Measurements from ENCODE around the gene NUPR1. TPM values are rescaled to one million over a fixed set of nuclear protein-coding genes. Genes with fewer than 3 reads are reported as not detected.

NUPR1 gene
- total and polyA plus RNA-seq, 4 experiments from 2014 or later, result not detected

DNA sequence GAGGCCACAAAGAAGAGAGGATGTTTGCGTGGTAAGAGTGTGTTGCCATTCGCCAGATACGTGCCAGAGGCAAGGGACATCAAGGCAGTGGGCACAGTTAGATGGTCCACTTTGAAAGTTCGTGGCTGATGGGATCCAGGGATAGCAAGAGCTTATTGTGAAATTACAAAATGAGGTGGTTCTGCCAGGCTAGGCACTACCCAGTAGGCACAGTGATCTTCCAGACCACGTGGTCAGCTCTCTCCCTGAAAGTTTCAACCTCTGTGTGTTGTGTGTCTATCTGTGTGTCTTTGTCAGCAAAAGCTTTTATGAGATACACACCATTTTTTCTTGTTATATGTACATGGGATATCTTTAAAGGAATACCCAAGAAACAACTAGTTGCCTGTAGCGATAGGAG, 24.4 kb upstream of the NUPR1 start:
- intact Hi-C loops (cut with micrococcal nuclease), result loop anchor here (5.0 kb wide), 1 partner anchor 41 kb away; no protein-coding TSS in a partner anchor

DNA sequence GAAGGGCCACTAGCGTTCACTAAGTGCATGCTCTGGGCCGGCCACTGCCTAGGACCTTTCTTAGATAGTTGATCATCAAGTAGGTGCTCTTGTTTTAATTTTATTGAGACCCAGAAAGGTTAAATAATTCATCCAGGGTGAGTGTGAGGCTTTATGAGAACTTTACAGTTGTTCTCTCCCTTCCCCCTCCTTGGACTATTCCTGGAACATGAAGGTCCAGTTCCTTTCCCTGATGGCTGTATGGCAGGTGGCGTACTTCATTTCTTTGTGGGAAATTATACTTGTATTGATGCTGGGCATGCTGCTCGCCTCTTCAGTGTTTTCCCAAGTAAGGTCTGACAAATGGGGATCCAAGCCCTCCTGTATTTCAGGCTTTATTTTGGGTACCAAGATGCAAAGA, 23.4 kb upstream of the NUPR1 start:
- Mint-ChIP-seq H3K27ac (no peak overlapping the region), H3K27me3 (no peaks in the 10 kb centered on the region), H3K36me3 (peaks cover 40 to 47% of the 10 kb centered on the region in 2 donors), H3K4me3 (no peak overlapping the region), H3K9me3 (peaks cover 0 to 7% (median 2%) of the 10 kb centered on the region in 8 donors), H3K4me1 (peaks cover 16 to 44% (median 25%) of the 10 kb centered on the region in 4 donors)
- peaks cover 16% of the 10 kb centered on the region for H3K36me3 ChIP-seq (ENCODE audit: insufficient read depth, low read length)
- intact Hi-C loops (cut with micrococcal nuclease), result loop anchor here (5.0 kb wide), 1 partner anchor 40 kb away; no protein-coding TSS in a partner anchor
- H3K27ac ChIP-seq (ENCODE audit: low read depth, low read length), result no peak overlapping the region
- POLR2A ChIA-PET (ENCODE audit: partially characterized antibody), result no interaction called here
- DNase-seq, result no peak
- no peaks in the 10 kb centered on the region for H3K27me3 ChIP-seq (ENCODE audit: insufficient read depth, low read length)
- CTCF ChIA-PET (ENCODE audit: partially characterized antibody), result no interaction called here
- peaks cover 0 to under 1% of the 10 kb centered on the region in 2 donors for H3K9me3 ChIP-seq (ENCODE audit: control insufficient read depth in 1 of 2, low read length in 2 of 2)
- H3K4me1 ChIP-seq (ENCODE audit: insufficient read depth, low read length), result no peaks in the 10 kb centered on the region
- H3K4me3 ChIP-seq (ENCODE audit: low read length in 2 of 2), result no peak overlapping the region

More for the DNA sequence above, 24.4 kb upstream of the NUPR1 start:
- H3K9me3 ChIP-seq (ENCODE audit: control insufficient read depth in 1 of 2, low read length in 2 of 2), result peaks cover 0 to 3% of the 10 kb centered on the region in 2 donors
- Mint-ChIP-seq H3K4me1 (peaks cover 19 to 44% (median 26%) of the 10 kb centered on the region in 4 donors), H3K4me3 (no peak overlapping the region), H3K27me3 (no peaks in the 10 kb centered on the region), H3K27ac (peak overlapping the region in 2 of 7 donors; percentile 68 to 85), H3K36me3 (peaks cover 39 to 48% of the 10 kb centered on the region in 2 donors), H3K9me3 (peaks cover 0 to 9% (median 4%) of the 10 kb centered on the region in 8 donors)
- ChIA-PET POLR2A (ENCODE audit: partially characterized antibody) (no interaction called here), CTCF (ENCODE audit: partially characterized antibody) (no interaction called here)
- H3K27ac ChIP-seq (ENCODE audit: low read depth, low read length), result no peak overlapping the region
- H3K4me3 ChIP-seq (ENCODE audit: low read length in 2 of 2), result no peak overlapping the region
- H3K27me3 ChIP-seq (ENCODE audit: insufficient read depth, low read length), result no peaks in the 10 kb centered on the region
- no peak for DNase-seq
- no peaks in the 10 kb centered on the region for H3K4me1 ChIP-seq (ENCODE audit: insufficient read depth, low read length)
- H3K36me3 ChIP-seq (ENCODE audit: insufficient read depth, low read length), result peaks cover 11% of the 10 kb centered on the region

DNA sequence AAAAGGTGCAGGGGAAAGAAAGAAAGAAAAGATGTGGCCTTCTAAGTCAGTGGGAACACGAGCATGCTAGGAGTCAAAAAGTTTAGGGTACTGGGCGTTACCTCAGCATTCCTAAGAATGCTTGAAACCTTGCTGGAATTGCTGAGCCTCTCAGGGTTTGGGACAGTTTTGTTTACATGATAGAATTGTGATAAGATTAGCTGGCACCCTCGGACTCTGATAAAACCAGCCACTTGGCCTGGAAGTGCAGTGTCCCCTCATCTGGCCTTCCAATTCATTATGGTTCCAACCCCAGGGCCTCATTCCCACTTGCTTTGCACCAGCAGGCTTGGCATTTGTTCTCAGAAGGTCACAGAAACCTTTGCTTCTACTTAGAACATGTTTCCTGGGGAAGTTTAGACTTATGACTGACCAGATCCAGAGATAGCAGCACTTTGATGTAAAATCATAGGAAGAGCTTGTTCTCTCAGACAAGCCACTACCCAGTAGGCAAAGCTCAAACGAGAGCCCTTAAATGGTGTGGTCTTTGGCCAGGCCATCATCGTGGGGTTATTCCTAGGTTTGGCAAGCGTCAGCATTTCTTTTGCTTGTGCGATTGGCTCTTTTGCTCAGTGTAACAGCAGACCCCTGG, 22.9 kb upstream of the NUPR1 start:
- Histone ChIP-seq H3K36me3 (ENCODE audit: insufficient read depth, low read length) (peaks cover 21% of the 10 kb centered on the region), H3K4me3 (ENCODE audit: low read length in 2 of 2) (no peak overlapping the region), H3K9me3 (ENCODE audit: control insufficient read depth in 1 of 2, low read length in 2 of 2) (no peaks in the 10 kb centered on the region), H3K27me3 (ENCODE audit: insufficient read depth, low read length) (no peaks in the 10 kb centered on the region), H3K4me1 (ENCODE audit: insufficient read depth, low read length) (peaks cover 5% of the 10 kb centered on the region), H3K27ac (ENCODE audit: low read depth, low read length) (no peak overlapping the region)
- Mint-ChIP-seq H3K4me3 (no peak overlapping the region), H3K27me3 (no peaks in the 10 kb centered on the region), H3K36me3 (peaks cover 43 to 49% of the 10 kb centered on the region in 2 donors), H3K4me1 (peaks cover 18 to 49% (median 26%) of the 10 kb centered on the region in 4 donors), H3K9me3 (peaks cover 0 to 7% (median 2%) of the 10 kb centered on the region in 8 donors), H3K27ac (peak overlapping the region in 3 of 7 donors; percentile 17 to 53 (median 22))
- POLR2A ChIA-PET (ENCODE audit: partially characterized antibody), result no interaction called here
- intact Hi-C loops (cut with micrococcal nuclease), result loop anchor here (5.0 kb wide), 1 partner anchor 39 kb away; no protein-coding TSS in a partner anchor
- CTCF ChIA-PET (ENCODE audit: partially characterized antibody), result no interaction called here
- no peak for DNase-seq

DNA sequence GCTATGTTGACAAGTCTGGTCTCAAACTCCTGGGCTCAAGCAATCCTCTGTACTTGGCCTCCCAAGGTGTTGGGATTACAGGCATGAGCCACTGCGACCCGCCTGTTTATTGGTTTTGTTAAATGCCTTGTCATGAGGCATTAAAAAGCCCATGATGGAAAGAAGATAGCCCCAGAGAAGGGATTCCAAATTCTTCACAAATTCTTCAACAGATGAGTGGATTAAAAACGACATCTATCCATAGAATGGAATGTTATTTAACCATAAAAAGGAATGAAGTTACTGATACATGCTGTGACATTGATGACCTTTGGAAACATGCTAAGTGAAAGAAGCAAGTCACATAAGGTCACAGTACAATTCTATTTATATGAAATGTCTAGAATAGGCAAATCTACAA, 19.7 kb upstream of the NUPR1 start:
- H3K9me3 Mint-ChIP-seq, result no peaks in the 10 kb centered on the region
- DNase-seq, result no peak
- H3K9me3 ChIP-seq (ENCODE audit: control insufficient read depth in 1 of 2, low read length in 2 of 2), result no peaks in the 10 kb centered on the region
- ChIA-PET CTCF (ENCODE audit: partially characterized antibody) (no interaction called here), POLR2A (ENCODE audit: partially characterized antibody) (no interaction called here)
- peaks cover 23% of the 10 kb centered on the region for H3K4me1 ChIP-seq (ENCODE audit: insufficient read depth, low read length)
- H3K27me3 ChIP-seq (ENCODE audit: insufficient read depth, low read length), result no peaks in the 10 kb centered on the region
- H3K4me3 ChIP-seq (ENCODE audit: low read length in 2 of 2), result no peak overlapping the region
- H3K36me3 ChIP-seq (ENCODE audit: insufficient read depth, low read length), result peaks cover 20% of the 10 kb centered on the region
- H3K36me3 Mint-ChIP-seq, result peaks cover 30 to 41% of the 10 kb centered on the region in 2 donors
- H3K27ac Mint-ChIP-seq, result no peak overlapping the region
- H3K27me3 Mint-ChIP-seq, result no peaks in the 10 kb centered on the region
- H3K4me1 Mint-ChIP-seq, result peaks cover 27 to 61% (median 37%) of the 10 kb centered on the region in 4 donors
- no peak overlapping the region for H3K27ac ChIP-seq (ENCODE audit: low read depth, low read length)
- intact Hi-C loops (cut with micrococcal nuclease), result no loop called here
- H3K4me3 Mint-ChIP-seq, result no peak overlapping the region

DNA sequence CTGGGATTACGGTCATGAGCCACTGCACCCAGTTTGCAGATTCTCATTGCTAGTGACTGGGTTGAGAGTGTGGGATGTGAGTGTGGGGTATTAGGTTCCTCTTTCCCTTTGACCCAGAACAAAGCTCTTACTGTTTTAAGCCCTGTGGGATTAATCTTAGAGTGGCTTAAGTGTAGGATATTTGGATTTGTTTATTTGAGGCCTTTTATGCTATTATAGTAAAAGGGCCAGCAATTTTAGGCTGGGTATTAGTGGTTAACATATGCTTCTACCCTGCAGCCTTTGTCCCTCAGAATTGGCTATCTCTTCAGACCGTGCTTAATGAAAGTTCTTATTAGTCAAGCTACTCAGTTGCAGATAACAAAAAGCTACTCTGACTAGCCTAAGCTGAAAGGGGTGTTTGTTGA, 18.1 kb upstream of the NUPR1 start:
- DNase-seq, result no peak
- H3K27ac Mint-ChIP-seq, result no peak overlapping the region
- H3K27me3 Mint-ChIP-seq, result no peaks in the 10 kb centered on the region
- no peaks in the 10 kb centered on the region for H3K9me3 ChIP-seq (ENCODE audit: control insufficient read depth in 1 of 2, low read length in 2 of 2)
- no peaks in the 10 kb centered on the region for H3K27me3 ChIP-seq (ENCODE audit: insufficient read depth, low read length)
- peaks cover 20% of the 10 kb centered on the region for H3K36me3 ChIP-seq (ENCODE audit: insufficient read depth, low read length)
- H3K9me3 Mint-ChIP-seq, result no peaks in the 10 kb centered on the region
- peaks cover 30% of the 10 kb centered on the region for H3K4me1 ChIP-seq (ENCODE audit: insufficient read depth, low read length)
- H3K4me3 ChIP-seq (ENCODE audit: low read length in 2 of 2), result no peak overlapping the region
- peak overlapping the region in 2 of 8 donors; percentile 29 to 31 for H3K4me3 Mint-ChIP-seq
- POLR2A ChIA-PET (ENCODE audit: partially characterized antibody), result interaction anchor here (4.1 to 4.2 kb wide), 2 partner anchors 23 to 64 kb away, joined by 45 to 59 read pairs; partner anchors contain the start of genes APOBR and CLN3
- H3K36me3 Mint-ChIP-seq, result peaks cover 24 to 37% of the 10 kb centered on the region in 2 donors
- peaks cover 23 to 58% (median 32%) of the 10 kb centered on the region in 4 donors for H3K4me1 Mint-ChIP-seq
- intact Hi-C loops (cut with micrococcal nuclease), result no loop called here
- H3K27ac ChIP-seq (ENCODE audit: low read depth, low read length), result no peak overlapping the region
- CTCF ChIA-PET (ENCODE audit: partially characterized antibody), result interaction anchor here (0.7 to 1.2 kb wide), 2 partner anchors 11 to 66 kb away, joined by 3 read pairs; no protein-coding TSS in a partner anchor

DNA sequence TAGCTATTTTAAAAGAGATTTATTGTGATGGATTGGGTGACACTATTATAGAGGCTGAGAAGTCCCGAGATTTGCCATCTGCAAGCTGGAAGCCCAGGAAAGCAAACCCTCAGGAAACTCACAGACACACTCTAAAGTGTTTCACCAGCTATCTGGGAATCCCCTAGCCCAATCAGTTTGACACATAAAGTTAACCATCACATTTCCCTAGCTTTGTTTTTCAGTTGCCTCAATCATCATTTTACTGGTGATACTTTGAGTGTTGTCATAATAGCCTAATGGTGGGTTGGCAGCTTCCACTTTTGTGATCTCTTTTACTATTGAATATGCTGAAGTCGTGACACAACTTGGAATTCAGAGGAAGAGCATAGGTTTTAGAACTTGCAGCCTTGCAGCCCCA, 16.8 kb upstream of the NUPR1 start:
- H3K36me3 ChIP-seq (ENCODE audit: insufficient read depth, low read length), result peaks cover 20% of the 10 kb centered on the region
- H3K9me3 Mint-ChIP-seq, result no peaks in the 10 kb centered on the region
- H3K4me1 ChIP-seq (ENCODE audit: insufficient read depth, low read length), result peaks cover 30% of the 10 kb centered on the region
- H3K4me3 ChIP-seq (ENCODE audit: low read length in 2 of 2), result no peak overlapping the region
- H3K27me3 Mint-ChIP-seq, result no peaks in the 10 kb centered on the region
- peaks cover 20 to 34% of the 10 kb centered on the region in 2 donors for H3K36me3 Mint-ChIP-seq
- POLR2A ChIA-PET (ENCODE audit: partially characterized antibody), result interaction anchor here (0.5 to 4.2 kb wide), 3 partner anchors 21 to 389 kb away, joined by 5 to 59 read pairs (median 45); partner anchors contain the start of genes APOBR and CLN3
- CTCF ChIA-PET (ENCODE audit: partially characterized antibody), result interaction anchor here (0.9 to 1.5 kb wide), 4 partner anchors 11 to 61 kb away, joined by 3 to 7 read pairs (median 3); no protein-coding TSS in a partner anchor
- H3K9me3 ChIP-seq (ENCODE audit: control insufficient read depth in 1 of 2, low read length in 2 of 2), result no peaks in the 10 kb centered on the region
- peak overlapping the region in 4 of 8 donors; percentile 36 to 69 (median 55) for H3K4me3 Mint-ChIP-seq
- no peak for DNase-seq
- no peak overlapping the region for H3K27ac ChIP-seq (ENCODE audit: low read depth, low read length)
- peak overlapping the region in 4 of 7 donors; percentile 6 to 60 (median 54) for H3K27ac Mint-ChIP-seq
- intact Hi-C loops (cut with micrococcal nuclease), result no loop called here
- no peaks in the 10 kb centered on the region for H3K27me3 ChIP-seq (ENCODE audit: insufficient read depth, low read length)
- H3K4me1 Mint-ChIP-seq, result peaks cover 21 to 50% (median 31%) of the 10 kb centered on the region in 4 donors
